Activated CD8-positive, alpha-beta memory T cell treated with anti-CD3 and anti-CD28 coated beads for 1 hour (primary cell): Measurements from ENCODE around the gene TMEM266.

Source experiments
- DNase-seq, 2 donors: peaks; one replicate each; pipeline ENCODE4 v3.0.0-alpha.2; 2020; ENCODE audit warnings: low read depth in 1 of 2; ENCODE audit errors: extremely low read depth in 1 of 2

TMEM266 gene

DNA sequence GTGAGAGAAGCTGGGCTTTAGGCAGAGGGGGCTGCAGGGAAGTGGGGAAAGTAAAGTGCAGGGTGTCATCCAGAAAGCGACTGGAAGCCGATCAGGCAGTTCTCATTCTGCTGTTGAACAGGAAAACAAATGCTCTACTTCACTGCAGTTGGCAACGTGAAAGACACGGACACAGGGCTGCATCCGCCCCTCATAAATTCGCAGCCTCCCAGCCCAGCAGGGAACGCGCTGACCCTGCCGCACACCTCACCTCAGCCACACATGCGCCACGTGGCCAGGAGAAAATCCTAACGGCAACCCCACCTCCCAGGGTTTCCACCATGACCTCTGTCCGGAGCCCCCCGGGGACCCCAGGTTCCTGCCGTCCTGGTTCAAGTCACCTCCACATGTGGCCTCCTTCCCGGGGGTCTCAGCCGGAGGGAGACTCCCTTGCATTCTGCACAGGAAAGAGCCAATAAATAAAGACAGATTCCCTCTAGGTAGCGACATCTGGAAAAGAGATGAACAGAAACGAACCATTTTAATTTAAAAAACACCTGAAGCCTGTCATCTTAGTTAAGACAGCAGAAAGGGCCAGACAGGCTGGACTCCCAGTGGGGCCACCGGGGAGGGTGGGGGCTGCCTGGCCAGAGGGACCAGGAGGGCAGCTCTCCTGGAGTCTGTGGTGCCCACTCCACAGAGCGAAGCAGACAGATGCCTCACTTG is 118.7 kb downstream of the TMEM266 start:
- DNase-seq, result no peak

DNA sequence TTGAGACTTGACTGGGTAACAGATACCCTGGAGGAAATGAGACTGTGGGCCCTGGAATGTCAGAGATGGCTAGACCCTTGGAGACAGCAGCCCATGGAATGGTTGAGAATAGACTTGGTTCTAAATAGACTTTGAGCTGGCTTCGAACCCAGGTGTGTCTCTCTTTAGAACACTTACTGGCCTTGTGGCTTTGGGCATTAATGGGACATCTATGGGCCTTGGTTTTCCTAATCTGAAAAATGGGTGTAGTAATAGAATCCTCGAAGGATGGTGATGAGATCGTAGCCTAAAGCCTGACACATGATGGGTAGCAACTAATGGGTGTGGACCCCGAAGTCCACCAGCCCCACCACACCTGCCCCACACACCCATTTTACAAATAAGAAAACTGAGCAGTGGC is 119.2 kb downstream of the TMEM266 start:
- DNase-seq, result no peak

DNA sequence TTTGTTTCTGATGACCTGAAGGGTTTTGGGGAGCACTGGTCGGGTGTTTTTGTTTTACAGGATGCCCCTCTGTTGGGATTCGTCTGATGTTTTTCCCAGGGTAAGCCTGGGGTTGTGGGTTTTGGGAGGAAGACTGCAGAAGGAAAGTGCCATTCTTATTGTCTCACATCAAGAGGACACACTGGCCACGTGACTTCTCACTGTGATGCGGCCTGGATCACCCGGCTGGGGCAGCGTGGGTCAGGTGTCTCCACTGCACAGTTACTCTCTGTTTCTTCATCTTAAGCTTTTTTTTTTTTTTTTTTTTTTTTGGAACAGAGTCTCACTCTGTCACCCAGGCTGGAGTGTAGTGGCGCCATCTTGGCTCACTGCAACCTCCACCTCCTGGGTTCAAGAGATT is 120.5 kb downstream of the TMEM266 start:
- DNase-seq, result no peak

DNA sequence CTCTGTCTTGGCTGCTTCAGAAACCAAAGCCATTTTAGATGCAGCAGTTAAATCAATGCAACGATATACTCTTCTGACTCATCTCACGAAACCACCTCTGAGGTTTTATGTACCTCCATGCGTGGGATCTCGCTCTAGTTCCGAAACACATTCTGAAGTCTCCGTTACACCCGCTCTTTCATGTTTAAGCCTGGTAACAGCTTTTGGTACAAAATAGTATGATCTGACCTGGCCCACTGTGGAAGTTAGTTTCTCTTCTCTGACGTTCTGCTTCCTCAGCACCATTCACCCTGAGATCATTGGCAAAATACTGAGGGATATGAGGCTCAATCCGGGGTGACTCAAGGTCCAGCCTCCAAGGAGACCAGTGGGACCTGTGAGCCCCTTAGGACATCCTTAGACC is 121.9 kb downstream of the TMEM266 start:
- DNase-seq, result no peak

DNA sequence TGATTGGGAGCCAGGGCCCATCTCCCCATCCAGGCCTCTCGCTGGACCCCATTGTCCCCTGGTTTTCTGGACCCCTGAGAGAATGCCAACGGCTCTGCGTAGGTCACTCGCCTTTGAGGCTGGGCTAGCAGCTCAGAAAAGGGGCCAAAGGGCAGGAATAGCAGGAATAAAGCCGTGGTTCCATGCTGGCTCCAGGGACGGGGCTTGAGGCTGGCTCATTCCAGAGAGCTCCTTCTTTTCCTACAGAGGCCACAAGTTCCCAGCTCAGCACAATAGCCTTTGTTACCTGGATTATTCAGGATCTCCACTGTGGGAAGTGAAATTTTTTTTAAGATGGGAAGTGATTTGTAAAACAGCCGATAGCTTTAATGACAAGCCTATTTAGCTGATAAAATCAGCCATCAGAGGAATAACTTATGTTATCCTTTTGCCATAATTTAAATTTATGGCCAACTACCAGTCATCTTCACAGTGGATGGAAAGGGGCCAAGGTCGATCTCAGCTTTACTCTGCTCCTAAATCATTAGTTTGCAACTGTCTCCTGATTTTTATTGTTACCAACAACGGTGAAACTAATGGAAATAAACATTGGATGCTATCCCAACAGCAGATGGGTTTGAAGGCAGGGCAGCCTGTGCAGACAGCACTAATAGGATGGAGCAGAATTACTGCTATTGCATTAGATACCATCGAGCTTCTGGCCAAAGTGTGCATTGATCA is 124.3 kb downstream of the TMEM266 start:
- no peak for DNase-seq

DNA sequence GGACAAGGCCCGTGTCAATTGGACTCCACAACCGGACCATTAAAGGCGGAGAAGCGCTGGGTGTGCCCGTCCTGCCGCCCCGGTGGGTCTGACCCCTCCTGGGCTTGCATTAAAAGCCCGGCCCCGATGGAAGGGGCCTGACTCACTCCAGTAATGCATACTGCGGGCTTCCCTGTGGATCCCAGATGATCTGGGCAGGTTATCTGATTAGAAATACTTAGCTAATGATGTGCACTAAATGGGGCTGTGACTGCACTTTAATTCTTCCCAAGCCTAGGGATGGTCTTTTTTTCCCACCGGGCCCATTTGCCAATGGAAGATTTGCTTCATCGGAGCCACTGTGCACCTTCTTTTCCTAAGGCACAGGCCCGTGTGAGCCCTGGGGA is 124.9 kb downstream of the TMEM266 start:
- no peak for DNase-seq

DNA sequence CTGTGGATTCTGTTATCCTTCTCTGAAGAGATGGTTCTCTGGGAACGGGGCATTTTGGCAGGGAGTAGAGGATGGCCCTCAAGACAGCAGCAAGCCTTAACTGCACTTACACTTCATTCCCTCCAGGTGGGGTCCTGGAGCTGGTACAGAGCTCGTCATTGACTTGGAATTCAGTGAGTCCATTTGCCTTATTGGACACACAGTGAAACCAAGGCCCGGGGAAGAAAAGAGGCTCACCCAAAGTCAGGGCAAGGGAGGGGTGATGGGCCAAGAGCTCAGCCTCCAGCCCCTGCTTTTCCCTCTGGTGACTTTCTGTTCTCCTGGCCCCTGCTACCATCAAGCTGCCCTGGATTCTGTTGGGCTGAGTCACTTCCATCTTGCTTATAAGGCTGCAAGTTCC is 125.9 kb downstream of the TMEM266 start:
- no peak for DNase-seq

DNA sequence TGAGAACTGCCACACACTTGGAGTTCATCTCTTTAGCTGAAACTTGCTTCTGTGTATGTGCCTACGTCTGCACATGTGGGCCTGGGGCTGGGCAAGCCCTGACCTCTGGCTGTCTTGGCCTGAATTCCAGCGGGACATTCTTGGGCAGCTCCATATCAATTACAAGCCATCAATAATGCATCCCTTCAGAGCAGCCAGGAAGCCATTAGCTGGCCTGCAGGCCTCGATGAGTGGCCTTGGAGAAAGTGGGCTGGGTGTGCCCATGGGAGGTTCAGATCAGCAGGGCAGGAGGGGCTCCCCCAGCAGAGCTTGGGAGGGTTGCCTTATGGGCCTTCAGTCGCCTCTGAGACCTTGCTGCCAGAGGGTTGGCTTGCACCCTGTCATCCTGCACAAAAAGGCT is 127.4 kb downstream of the TMEM266 start:
- no peak for DNase-seq

DNA sequence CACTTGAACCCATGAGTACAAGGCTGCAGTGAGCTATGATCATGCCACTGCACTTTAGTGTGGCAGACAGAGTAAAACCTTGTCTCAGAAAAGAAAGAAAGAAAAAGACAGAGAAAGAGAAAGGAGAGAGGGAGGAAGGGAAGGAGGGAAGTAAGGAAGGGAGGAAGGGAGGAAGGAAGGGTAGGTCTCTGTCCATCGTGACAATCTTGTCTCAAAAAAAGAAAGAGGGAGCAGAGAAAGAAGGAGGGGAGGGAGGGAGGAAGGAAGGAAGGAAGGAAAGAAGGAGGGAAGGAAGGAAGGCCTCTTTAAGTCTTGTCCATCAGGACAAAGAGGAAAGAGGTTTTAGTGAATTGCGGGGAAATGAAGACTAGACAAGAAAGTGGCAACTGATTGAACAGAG is 129.3 kb downstream of the TMEM266 start:
- DNase-seq, result no peak

DNA sequence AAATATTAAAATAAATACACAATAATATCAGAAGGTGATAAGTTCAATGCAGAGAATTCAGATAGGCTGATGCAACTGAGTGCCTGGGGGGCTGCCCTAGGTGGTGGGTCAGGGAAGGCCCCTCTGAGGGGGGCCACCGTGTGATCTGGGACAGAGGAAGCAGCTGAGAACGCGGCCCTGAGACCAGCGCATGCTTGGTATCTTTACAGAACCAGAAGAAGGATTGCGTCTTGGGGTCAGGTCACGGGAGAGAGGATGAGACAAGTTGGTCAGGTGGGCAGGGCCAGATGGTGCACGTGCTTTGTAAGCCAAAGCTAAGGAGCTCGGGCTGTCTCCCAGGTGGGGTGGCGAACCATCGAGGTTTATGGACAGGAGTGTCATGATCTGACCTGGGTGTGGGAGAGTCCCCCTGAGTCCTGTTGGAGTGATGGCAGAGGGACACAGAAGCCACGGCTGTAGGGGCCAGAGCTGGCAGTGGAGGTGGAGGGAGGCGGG is 130.3 kb downstream of the TMEM266 start:
- DNase-seq, result no peak

DNA sequence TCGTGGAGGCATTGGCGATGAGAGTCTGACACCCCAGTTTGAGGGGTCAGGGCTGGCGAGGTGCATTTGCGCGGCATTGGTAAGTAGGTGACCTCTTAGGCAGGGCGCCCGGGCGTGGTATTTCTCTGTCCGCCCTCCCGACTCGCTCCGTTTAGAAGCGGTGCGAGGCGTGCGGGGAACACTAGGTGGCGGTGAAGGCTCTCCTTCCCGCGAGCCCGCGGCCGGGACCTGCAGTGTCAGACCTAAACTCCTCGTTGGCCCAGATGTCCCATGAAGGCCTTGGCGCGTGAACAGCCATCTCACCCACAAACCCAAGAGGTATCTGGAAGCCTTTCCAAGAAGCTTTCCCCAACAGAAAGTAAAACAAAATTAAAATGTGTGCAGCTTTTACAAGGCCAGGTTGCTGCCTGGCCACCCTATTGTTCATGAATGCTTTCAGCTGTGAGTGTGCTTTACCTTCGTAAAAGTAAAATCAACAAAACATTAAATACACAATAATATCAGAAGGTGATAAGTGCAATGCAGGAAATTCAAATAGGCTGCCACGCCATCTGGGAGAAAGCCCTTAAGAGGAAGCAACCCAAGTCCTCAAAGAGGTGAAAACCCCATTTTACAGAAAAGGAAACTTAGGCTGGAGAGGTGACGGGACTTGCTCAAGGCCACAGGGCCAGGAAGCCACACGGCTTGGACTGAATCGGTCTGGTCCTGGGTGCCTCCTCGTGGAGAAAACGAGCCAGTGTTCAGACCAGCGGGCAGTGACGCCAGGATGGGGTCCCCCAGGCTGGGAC is 131.2 kb downstream of the TMEM266 start:
- DNase-seq, result peak; percentile 13 to 50

DNA sequence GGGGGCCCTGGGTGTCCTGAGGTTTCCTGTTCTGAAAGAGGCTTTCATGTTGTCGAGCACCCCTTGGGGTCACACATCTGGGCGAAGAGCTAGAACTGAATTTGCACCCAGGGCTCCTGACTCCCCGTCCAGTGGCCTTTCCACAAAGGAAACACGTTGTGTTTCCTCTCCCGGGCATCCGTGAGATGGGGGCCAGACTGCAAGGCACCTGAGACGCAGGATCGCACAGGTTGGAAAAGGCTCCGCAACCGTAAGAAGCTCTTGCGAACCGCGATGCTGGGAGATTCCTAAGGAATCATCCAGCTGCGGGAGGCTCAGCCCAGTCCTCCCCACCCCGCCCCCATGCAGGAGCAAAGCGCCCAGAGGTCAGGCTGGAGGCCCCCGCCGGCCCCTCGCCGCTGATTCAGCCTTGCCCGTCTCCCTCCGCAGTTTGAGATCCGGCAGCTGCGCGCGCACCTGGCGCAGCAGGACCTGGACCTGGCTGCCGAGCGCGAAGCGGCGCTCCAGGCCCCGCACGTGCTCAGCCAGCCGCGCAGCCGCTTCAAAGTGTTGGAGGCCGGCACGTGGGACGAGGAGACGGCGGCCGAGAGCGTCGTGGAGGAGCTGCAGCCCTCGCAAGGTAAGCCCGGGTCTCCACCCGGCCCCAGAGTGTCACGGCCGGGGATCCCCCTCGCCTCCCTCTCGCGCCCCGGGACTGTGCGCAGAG is 131.9 kb downstream of the TMEM266 start:
- no peak for DNase-seq

DNA sequence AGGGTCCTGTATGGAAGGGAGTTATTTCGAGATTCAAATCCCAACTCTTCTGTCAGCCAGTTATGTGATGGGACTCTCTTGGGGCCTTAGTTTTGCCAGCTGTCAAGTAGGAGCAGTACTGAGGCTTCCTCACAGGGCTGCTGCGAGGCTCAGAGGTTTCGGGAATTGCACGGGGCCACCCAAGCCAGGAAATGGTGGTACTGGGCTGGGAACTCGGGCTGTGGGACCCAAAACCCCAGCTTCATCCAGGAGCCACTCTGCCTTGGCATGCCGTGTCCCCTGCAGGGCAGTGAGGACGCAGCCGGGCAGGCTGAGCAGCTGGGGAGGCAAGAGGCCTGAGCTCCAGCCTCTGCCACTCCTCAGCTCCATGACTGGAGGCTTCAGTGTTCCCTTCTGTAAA is 132.9 kb downstream of the TMEM266 start:
- DNase-seq, result no peak

DNA sequence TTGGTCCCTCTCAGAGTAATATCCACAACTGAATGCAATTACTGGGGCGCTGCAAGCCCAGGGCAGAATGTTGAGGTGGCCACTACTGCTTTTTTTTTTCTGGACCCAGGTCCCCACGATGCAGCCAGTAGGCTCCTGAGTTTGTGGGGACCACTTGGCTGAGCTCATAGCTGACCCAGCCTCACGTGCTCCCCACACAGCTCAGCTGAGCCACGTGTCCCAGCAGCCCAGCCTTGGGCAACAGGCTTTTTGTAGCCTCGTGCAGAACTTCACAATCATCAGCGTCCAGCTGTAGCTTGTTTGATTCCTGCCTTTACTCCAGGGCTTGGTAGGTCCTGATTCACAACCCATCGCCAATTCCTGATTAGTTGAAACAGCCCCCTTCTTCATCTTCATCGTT is 134.1 kb downstream of the TMEM266 start:
- DNase-seq, result no peak

DNA sequence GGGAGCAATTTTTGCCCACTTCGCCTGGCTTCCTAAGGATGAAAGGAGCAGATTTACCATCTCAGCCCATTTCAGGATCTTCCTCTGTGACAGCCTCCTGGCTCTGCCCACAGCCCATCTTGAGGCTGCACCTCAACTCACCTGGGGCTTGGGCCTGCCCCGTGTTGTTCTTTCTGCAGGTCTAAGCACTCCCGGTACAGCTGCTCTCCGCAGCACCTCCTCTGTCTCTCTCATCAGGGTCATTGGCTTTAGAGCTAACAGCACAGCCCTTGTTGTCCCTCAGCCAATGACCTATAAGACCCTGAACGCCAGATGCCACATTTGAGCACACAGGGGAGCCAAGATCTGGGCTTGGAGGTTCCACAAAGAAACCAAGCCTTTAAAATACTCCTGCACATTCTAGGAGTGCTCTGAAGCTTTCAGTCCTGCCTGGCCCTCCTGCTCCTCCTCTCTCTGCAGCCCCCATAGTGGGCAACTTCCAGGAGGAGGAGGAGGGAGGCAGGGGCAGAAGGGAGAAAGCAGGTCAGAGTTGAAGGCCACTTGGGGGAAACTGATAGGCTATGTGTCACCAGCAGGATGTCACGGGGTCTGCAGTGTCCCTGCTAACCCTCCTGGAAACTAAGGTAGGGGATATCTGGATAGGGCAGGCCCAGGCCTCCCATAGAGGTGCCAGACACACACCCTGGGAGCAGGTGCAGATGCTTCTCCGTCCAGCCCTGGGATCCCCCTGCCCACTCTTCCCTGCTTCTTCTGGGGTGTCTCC is 135.9 kb downstream of the TMEM266 start:
- no peak for DNase-seq

DNA sequence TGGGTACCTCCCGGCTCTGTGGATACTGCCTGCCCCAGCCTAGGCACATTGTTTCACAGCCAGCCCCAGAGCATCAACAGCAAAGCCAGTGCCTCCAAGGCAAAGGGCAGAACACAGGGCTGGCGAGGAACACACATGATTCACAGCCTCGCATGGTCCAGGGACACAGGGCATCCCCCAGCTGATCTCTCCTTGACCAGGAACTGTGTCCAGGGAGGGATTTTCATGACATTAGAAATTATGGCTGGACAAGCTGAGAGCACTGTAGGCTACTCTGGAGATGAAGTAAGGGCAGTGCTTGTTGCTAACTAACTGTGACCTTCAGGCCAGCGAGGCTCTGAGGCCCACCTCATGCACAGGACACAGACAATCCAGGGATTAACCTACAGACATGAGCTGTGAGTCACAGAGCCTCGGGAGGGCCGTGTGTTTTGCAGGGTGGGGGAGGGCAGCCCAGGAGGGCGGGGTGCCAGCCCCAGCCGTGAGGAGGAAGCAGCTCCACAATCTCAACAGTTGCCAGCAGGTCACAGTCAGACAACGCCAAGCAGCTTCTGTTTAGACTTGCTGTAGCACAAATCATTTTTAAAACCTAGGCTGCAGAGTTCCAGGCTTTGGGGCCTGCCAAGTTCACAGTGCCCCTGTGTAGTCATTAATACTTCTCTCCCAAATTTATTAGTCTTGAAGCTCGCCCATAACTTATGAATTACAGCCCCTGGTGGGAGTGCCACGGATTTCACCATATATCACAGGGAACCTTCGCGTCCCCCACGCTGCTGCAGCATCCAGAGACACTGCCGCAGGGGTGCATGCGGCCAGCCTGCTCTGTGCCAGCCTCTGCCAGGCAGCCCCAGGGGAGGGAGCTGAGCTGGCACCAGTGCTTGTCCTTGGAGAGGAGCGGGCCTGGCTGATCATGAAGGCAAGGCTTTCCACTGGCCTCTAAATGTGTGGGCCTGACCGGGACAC is 136.8 kb downstream of the TMEM266 start:
- no peak for DNase-seq

DNA sequence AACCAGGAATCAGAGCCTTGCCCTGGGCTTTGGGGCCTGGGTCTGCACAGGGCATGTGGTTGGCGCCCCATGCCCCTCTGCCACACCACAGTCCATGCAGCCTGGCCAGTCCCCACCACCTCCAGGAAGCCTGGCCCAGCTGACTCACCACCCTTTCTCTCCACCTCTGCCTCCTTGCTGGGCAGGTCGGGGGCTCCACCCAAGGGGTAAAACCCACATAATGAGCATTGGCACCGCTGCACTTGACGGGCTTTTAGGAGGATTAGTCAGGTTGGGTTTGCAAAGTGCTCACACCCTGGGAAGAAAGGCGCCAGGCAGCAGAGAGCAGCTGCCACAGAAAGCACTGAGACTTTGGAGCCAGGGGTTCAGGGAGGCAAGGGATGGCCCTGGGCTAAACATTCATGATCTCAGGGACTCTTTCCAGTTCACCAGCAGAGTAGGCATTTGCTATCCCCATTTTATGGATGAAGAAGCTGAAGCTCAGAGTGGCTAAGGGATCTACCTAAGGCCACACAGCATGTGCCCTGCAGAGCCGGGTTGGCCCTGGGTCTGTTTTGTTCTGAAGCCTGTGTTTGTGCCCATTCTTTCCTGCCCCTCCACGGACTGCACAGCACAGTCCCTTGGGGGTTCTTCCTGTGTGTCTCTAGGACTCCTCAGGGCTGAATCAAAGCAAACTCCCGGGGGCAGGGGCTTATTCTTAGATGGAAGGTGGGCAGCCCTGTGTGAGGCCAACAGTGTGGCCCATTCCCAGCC is 138.1 kb downstream of the TMEM266 start:
- no peak for DNase-seq

DNA sequence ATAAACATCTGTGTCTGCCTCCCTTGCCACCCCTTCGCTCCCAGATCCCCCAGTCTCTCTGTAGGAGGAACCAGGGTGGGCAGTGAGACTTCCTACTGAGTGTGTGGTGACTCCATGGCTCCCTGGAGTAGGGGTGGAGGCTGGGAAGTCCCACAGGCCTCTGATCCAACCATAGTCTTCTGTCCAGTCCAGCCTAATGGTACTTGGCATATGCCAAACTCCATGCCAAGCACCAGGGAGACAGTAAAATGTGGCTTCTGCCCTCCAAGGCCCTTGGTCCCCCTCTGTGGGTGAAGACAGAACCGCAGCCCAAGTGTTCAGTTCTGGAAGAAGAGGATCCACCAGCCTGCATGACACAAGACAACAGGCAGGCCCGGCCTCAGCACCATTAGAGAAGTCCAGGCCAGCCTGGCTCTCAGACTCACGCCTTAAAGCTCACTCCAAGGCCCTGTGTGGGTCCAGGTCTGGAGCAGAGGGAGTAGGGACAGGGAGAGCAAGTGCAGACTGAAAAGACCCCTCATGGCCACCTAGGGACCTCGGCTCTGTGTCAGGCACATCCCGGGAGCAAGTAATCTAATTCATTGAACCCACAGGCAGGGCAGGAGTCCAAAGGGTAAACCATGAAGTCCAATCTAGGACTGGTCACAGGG is 138.8 kb downstream of the TMEM266 start:
- no peak for DNase-seq
